GM12892 (cell line): ENCODE data around the gene ATF5.

Source experiments
- POLR2A ChIP-seq: IDR thresholded peaks from 2 replicates; pipeline ENCODE4 v1.6.1; 2011; ENCODE audit warnings: low read depth, low read length, control low read depth
- POLR2AphosphoS5 ChIP-seq: IDR thresholded peaks from 2 replicates; pipeline ENCODE4 v1.6.1; 2011; ENCODE audit warnings: low read depth, low read length, control low read depth

DNA sequence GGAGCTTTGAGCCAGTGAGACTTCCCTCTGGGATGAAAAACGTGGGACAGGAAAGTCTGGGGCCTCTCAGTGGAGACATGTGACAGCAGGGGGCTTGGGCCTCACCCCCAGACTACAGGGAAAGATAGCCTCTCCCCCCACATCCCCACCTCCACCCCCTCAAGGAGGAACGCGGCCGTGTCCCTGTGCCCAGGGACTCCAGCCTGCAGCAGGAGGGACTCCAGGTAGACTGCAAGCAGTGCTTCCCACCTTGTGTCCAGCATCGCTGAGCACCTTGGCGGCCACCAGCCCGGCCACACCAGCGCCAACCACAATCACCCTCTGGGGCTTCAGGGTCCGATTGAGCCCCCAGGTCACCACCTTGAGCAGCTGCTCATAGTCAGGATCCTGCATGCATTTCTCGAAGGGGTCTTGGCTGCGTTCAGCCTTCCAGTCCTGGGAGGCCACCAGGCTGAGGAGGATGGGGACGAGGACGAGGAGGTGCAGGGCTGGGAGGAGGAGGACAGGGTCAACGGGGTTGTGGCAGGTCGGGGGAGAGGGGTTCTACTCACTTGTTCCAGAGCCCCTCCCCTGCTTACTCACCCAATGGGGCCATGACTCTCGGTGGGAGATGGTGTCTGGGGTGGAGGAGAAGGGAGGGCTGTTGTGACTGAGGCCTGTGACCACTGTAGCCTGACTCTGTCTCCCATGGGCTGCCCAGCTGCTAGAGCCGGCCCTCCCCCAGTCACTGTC is 33.3 kb upstream of the ATF5 start:
- peak; percentile 18 for TF ChIP-seq POLR2A
- TF ChIP-seq POLR2AphosphoS5: no peak; the same call in 1 of the 2 replicates
